Activated CD4-positive, CD25-positive, alpha-beta regulatory T cell treated with anti-CD3 and anti-CD28 coated beads, Interleukin-2, amount 50 U/mL, for 24 hours (primary cell): ENCODE results near the gene ARHGAP30.
A peak's percentile ranks its signal among the peaks of the same experiment; 100 is the strongest.
"Not testable (repeated sequence)": the region's sequence is repeated elsewhere in the genome, so short reads cannot be mapped to it uniquely, and the experiment has no call there.

ENCODE experiments used
- ATAC-seq, 2 donors: fragments of 150-1000 bp; cut with Tn5 transposase; one replicate each; pipeline ENCODE4 v1.10.0; 2021; ENCODE audit warnings: mild to moderate bottlenecking in 1 of 2, moderate library complexity in 1 of 2

Gene ARHGAP30

GRCh38 chr1:161068306-161069234 is 1.1 kb downstream of the ARHGAP30 start:
- ATAC-seq, result peak; percentile 68 to 69

GRCh38 chr1:161066694-161067093 is 3.0 kb downstream of the ARHGAP30 start:
- peak; percentile 56 to 63 for ATAC-seq

GRCh38 chr1:161065681-161066080 is 4.0 kb downstream of the ARHGAP30 start:
- ATAC-seq, result not testable (repeated sequence)

- not testable (repeated sequence) for ATAC-seq
These were observed 5.8 kb downstream of the ARHGAP30 start for GRCh38 chr1:161063936-161064335.

- ATAC-seq, result no peak
These were observed 8.3 kb downstream of the ARHGAP30 start for GRCh38 chr1:161061419-161061818.

GRCh38 chr1:161059293-161059692 is 10.4 kb downstream of the ARHGAP30 start:
- no peak for ATAC-seq

- ATAC-seq, result no peak
These were observed 14.9 kb downstream of the ARHGAP30 start for GRCh38 chr1:161054805-161055204.

- ATAC-seq, result no peak
These were observed 15.5 kb downstream of the ARHGAP30 start for GRCh38 chr1:161054232-161054631.

- no peak for ATAC-seq
These were observed 16.8 kb downstream of the ARHGAP30 start for GRCh38 chr1:161052899-161053298.

- ATAC-seq, result no peak
These were observed 18.5 kb downstream of the ARHGAP30 start for GRCh38 chr1:161051219-161051618.

GRCh38 chr1:161048949-161049722 is 20.6 kb downstream of the ARHGAP30 start:
- no peak for ATAC-seq

GRCh38 chr1:161047436-161048420 is 22.0 kb downstream of the ARHGAP30 start:
- ATAC-seq, result no peak

- no peak for ATAC-seq
These were observed 23.0 kb downstream of the ARHGAP30 start for GRCh38 chr1:161046605-161047228.

GRCh38 chr1:161045736-161046604 is 23.7 kb downstream of the ARHGAP30 start, which contains the start of gene USF1:
USF1 (minus strand) TSS chr1:161045977; CDS start chr1:161043275, 2,702 bp downstream.
- peak; percentile 86 to 89 for ATAC-seq

GRCh38 chr1:161044908-161045735 is 24.6 kb downstream of the ARHGAP30 start:
- ATAC-seq, result peak; percentile 37 to 56

- ATAC-seq, result no peak
These were observed 25.2 kb downstream of the ARHGAP30 start for GRCh38 chr1:161044535-161044907.

- ATAC-seq, result no peak
These were observed 30.1 kb downstream of the ARHGAP30 start for GRCh38 chr1:161039546-161039945.

GRCh38 chr1:161039154-161039545 is 30.5 kb downstream of the ARHGAP30 start:
- ATAC-seq, result no peak

- ATAC-seq, result peak; percentile 86 to 90
These were observed 31.1 kb downstream of the ARHGAP30 start, which contains the start of gene TSTD1 for GRCh38 chr1:161038523-161039153. TSTD1 (minus strand) TSS chr1:161038964; CDS start chr1:161038889, 75 bp downstream.
